ENCODE data around the gene CPA3. TPM values are rescaled to one million over a fixed set of nuclear protein-coding genes. Genes with fewer than 3 reads are reported as not detected.

The CPA3 gene
- total and polyA plus RNA-seq, 10 of the 15 experiments (the other 5 are each of a cell fraction or from before 2014, with no cell fraction given): not detected

- H3K9ac ChIP-seq (ENCODE audit: control insufficient read depth, insufficient read depth, low read length): no peak overlapping the region
- ATAC-seq: no peak
- H2AFZ ChIP-seq (ENCODE audit: control insufficient read depth, low read depth, low read length): no peak overlapping the region
- H3K27me3 ChIP-seq (replicated peaks in 1 of 2; ENCODE audit: control insufficient read depth in 2 of 2, insufficient read depth in 2 of 2, low read length in 1 of 2): no peaks in the 10 kb centered on the region
- ChIA-PET SMC1A (ENCODE audit: uncharacterized antibody, unreplicated experiment) (no interaction called here), CTCF (no interaction called here), POLR2A (interaction anchor here (0.6 kb wide), 1 partner anchor 35 kb away, joined by 3 read pairs; no protein-coding TSS in a partner anchor), RAD21 (ENCODE audit: unreplicated experiment) (no interaction called here)
- no peaks in the 10 kb centered on the region for H3K9me3 ChIP-seq (replicated peaks; ENCODE audit: control insufficient read depth, insufficient read depth, low read length)
- in situ Hi-C loops (cut with MboI) (no loop called here), intact Hi-C loops (cut with micrococcal nuclease; ENCODE audit: unreplicated experiment) (no loop called here)
- H4K20me1 ChIP-seq (ENCODE audit: control insufficient read depth, insufficient read depth): no peaks in the 10 kb centered on the region
- no peak overlapping the region for H3K4me3 ChIP-seq
- no peak for TF ChIP-seq MYC (IDR thresholded peaks at IDR 0.05; ENCODE audit: insufficient read depth, insufficient read length, insufficient replicate concordance, low read length, severe bottlenecking)
- TF ChIP-seq TAF1 (IDR thresholded peaks at IDR 0.05; ENCODE audit: borderline replicate concordance, low read depth, low read length): no peak
- no peak for TF ChIP-seq RB1 (IDR thresholded peaks at IDR 0.05; ENCODE audit: borderline replicate concordance)
- no peak for TF ChIP-seq FOS (IDR thresholded peaks at IDR 0.05; ENCODE audit: borderline replicate concordance, extremely low read depth, insufficient read length)
- no peak for TF ChIP-seq RAD21 (IDR thresholded peaks at IDR 0.05; ENCODE audit: insufficient read depth, low read depth, low read length)
- TF ChIP-seq NFIC (IDR thresholded peaks at IDR 0.05; ENCODE audit: low read depth, low read length): no peak
- no peak for TF ChIP-seq ZBTB33 (IDR thresholded peaks at IDR 0.05)
- no peak for TF ChIP-seq SMARCA5 (IDR thresholded peaks at IDR 0.05)
- no peak for TF ChIP-seq STAT3 (IDR thresholded peaks at IDR 0.05; ENCODE audit: low read depth, low read length)
- no peak for TF ChIP-seq IRF5 (IDR thresholded peaks at IDR 0.05; ENCODE audit: borderline replicate concordance)
- TF ChIP-seq SUPT20H (IDR thresholded peaks at IDR 0.05; ENCODE audit: borderline replicate concordance, control insufficient read depth, low read depth, low read length): no peak
- TF ChIP-seq ETV6 (conservative IDR thresholded peaks at IDR 0.05 in 1 of 2, IDR thresholded peaks at IDR 0.05 in 1 of 2; ENCODE audit: borderline replicate concordance in 1 of 2, low read depth in 1 of 2): no peak
- TF ChIP-seq KDM1A (IDR thresholded peaks at IDR 0.05; ENCODE audit: borderline replicate concordance): no peak
- FAIRE-seq: no peak
- H3K27ac ChIP-seq (ENCODE audit: control insufficient read depth, insufficient read depth): no peak overlapping the region
- no TSS peak for BruUV-seq (replicated peaks)
- WGBS (ENCODE audit: insufficient coverage, insufficient replicate concordance, low lambda C conversion rate, missing lambda C conversion rate): 90% methylated on average over 1 of the region's 1 CpG
- no peaks in the 10 kb centered on the region for H3K36me3 ChIP-seq (ENCODE audit: control insufficient read depth in 2 of 2, insufficient read depth in 2 of 2, low read length in 1 of 2)
- DNase-seq (ENCODE audit: low read depth, low spot score): no peak
- no peak overlapping the region for H3K4me2 ChIP-seq (ENCODE audit: control insufficient read depth, insufficient read depth)
- H3K79me2 ChIP-seq (ENCODE audit: control insufficient read depth, insufficient read depth, low read length): no peaks in the 10 kb centered on the region
- no peaks in the 10 kb centered on the region for H3K4me1 ChIP-seq (ENCODE audit: control insufficient read depth, insufficient read depth, low read length)
Observed at GRCh38 chr3:148914936-148915690, 50.0 kb downstream of the CPA3 start.
